Endometrium (tissue), 2 donors: ENCODE data around the gene VIL1.

Source experiments
- FAIRE-seq: peaks from 2 replicates; lab custom pipeline; 2012; peaks lifted over from hg19 to GRCh38; lab: Jason Lieb, UNC
- donor health status: control.
- donor health status: control.

The VIL1 gene

DNA sequence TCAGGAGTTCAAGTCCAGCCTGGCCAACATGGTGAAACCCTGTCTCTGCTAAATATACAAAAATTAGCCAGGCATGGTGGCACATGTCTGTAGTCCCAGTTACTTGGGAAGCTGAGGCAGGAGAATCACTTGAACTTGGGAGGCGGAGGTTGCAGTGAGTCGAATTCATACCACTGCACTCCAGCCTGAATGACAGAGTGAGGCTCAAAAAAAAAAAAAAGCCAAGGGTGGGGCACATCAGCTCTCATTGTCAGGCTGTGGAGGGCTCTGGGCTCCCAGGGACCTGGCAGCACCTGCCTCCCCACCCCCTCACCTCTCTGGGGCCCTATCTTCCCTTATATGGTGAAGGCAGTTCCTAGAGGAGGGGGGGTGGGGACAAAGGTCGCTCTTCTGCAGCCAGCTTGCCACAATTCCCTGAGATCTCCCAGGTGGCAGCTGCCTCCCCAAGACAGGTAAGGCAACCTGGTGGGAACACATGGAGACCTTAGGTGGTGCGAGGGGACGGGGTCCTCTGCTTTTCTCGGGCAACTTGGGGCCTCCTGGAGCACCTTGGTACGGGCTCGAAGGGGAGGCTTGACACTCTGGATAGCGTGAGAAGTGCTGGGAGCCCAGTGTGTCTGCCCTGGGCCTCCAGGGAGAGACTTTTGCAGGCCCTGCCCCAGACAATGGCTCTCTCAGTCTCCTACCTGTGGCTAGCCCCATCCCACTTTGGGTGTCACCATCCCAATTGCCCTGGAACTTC, at the start of gene VIL1:
Gene VIL1, plus strand, starts transcription at position 407 of the 742 bp plus-strand sequence. CDS start 4,656 bp downstream, outside the sequence.
- no peak for FAIRE-seq

DNA sequence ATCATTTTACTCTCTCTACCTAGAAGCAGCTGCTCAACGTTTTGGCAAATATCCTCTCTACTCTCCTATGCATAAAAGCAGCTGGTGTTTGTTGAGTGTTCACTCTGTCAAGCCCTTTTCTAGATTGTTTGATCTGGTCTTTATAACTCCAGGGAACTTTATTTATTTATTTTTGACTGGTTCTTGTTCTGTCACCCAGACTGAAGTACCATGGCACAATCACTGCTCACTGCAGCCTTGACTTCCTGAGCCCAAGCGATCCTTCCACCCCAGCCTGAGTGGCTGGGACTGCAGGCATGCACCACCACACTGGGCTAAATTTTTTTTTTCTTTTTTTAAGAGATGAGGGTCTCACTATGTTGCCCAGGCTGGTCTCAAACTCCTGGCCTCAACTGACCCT, 49.6 kb upstream of the VIL1 start:
- FAIRE-seq: no peak

DNA sequence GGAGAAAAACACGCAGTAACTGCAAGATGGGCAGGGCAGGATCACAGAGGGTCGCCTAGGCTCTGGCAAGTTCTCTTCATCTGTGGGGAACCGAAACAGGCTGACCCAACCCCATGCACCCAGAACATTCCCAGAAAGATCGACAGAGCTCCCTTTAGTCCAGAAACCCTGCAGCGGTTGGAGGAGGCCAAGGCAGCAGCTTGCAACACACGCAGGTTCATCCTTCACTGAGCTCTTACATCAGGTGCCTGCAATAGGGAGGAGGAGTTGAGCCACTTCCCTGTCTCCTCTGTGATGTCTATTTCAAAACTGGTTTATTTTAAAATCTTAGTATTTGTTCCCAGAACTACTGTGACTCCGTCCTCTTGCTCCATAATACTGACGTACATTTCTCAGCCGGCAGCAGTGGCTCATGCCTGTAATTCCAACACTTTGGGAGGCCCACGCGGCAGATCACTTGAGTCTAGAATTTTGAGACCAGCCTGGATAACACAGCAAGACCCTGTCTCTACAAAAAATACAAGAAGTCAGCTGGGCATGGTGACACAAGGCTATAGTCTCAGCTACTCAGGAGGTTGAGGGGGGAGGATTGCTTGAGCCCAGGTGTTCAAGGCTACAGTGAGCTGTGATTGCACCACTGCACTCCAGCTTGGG, 48.4 kb upstream of the VIL1 start:
- no peak for FAIRE-seq

DNA sequence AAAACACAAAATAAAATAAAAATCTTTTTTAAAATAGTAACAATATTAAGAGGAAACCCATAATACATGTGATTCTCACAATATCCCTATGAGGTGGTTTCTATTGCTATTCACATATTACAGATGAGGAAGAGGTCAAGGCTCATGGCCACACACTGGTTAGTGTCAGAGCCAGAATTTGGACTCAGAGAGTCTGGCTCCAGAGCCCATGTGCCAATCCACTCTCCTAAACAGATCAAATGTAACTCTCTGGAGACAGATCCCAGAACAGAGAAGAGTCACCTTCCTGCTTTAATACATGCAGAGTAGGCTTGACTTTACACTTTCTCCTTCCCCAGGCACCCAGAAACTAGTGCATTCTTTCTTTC, 47.0 kb upstream of the VIL1 start:
- no peak for FAIRE-seq

DNA sequence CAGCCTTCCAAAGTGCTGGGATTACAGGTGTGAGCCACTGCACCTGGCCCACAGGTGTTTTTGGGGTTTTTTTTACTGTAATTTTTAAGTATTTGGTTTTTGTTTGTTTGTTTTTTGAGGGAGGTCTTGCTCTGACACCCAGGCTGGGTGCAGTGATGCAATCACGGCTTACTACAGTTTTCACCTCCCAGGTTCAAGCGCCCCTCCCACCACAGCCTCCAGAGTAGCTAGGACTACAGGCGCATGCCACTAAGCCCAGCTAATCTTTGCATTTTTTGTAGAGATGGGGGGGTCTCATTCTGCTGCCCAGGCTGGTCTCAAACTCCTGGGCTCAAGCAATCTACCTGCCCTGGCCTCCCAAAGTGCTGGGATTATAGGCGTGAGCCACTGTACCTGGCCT, 44.1 kb upstream of the VIL1 start:
- no peak for FAIRE-seq

DNA sequence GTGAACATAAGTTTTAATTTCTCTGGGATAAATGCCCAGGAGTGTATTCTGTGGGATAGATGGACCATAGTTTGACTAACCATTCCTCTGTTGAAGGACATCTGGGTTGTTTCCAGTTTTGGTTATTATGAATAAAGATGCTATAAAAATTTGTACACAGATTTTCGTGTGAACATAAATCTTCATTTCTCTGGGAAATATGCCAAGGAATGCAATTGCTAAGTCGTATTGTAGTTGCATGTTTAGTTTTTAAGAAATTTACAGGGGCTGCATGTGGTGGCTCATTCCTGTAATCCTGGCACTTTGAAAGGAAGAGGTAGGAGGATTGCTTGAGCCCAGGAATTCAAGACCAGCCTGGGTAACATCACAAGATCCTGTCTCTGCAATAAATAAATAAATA, 43.7 kb upstream of the VIL1 start:
- FAIRE-seq: peak; percentile 91

DNA sequence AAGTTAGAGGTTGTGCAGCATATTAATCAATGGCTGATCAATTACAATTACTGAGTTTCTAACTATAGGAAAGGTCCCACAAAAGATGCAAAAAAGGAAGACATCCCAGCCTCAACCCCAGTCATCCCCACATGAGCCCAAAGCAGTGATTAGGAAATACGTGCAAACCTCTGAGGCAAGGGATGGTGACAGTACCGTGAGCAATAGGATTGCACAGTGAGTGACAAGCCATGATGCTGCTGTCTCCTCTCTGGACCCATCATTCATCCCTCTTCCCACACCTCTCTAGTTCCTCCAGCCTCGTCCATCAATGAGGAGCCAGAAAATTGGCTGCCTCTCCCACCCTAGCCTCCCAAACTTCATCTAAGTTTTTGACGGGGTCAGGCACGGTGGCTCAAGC, 40.9 kb upstream of the VIL1 start:
- FAIRE-seq: no peak

DNA sequence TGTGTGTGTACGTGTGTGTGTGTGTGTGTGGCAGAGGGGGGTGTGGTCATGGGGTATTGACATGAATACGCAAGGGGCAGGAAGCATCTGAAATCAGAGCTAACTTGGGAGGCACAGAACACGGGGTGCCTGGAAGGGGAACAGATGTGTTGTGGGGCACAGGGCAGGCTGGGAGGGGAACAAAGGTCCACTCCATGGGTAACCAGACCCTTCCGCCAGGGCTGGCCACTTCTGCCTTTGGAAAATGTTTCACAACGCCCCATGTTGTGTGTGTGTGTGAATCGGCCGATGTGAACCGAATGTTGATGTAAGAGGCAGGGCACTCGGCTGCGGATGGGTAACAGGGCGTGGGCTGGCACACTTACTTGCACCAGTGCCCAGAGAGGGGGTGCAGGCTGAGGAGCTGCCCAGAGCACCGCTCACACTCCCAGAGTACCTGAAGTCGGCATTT, 37.0 kb upstream of the VIL1 start, which contains the start of gene SLC11A1:
Gene SLC11A1, plus strand, starts transcription at position 358 of the 451 bp plus-strand sequence. CDS start 96 bp downstream, outside the sequence.
- no peak for FAIRE-seq

DNA sequence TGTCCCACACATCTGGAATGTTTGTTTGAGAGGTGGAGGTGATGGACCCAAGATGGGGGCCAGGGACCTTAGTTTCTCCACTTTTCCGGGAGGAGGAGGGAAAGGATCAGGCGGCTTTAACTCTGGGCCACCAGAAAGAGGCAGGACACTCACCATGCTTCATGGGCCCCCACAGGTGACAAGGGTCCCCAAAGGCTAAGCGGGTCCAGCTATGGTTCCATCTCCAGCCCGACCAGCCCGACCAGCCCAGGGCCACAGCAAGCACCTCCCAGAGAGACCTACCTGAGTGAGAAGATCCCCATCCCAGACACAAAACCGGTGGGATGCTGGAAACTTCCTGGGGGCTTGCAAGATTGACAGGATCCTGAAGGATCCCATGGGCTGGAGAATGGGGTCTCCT, 36.1 kb upstream of the VIL1 start:
- FAIRE-seq: no peak

DNA sequence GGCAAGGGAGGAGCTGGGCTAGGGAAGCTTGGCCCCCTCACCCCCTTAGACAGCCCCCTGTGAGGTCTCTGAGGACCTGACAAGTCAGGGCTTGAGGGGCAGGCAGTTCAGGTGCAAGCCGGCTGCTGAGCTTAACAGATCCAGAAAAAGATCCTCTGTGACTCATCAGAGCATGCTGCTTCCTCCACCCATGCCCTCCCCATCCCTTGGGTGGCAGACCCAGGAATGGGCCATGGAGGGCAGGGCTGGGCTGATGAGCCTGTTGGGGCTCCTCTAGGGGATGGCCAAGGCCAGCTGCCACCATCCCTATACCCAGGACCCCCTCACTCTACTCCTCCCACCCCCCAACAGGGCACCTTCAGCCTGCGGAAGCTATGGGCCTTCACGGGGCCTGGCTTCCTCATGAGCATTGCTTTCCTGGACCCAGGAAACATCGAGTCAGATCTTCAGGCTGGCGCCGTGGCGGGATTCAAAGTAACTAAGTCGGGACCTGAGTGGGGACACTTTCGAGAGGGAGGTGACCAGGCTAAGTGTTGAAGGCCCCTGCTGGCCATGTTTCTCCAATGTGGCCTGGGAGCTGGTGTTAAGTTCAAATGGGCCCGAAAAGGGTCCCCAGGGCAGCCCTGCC, 34.9 kb upstream of the VIL1 start:
- FAIRE-seq: no peak

DNA sequence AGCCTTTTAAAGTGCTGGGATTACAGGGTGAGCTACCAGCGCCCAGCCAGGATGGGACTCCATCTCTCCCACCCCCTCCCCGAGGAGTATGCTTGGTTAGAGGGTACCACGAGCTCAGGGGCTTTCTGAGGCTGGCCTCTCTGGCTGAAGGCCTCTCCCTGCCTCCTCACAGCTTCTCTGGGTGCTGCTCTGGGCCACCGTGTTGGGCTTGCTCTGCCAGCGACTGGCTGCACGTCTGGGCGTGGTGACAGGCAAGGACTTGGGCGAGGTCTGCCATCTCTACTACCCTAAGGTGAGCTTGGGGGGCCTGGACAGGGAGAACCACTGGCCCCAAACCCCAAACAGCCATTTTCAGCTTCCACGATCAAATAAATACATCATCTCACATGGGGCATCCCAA, 33.9 kb upstream of the VIL1 start:
- no peak for FAIRE-seq

DNA sequence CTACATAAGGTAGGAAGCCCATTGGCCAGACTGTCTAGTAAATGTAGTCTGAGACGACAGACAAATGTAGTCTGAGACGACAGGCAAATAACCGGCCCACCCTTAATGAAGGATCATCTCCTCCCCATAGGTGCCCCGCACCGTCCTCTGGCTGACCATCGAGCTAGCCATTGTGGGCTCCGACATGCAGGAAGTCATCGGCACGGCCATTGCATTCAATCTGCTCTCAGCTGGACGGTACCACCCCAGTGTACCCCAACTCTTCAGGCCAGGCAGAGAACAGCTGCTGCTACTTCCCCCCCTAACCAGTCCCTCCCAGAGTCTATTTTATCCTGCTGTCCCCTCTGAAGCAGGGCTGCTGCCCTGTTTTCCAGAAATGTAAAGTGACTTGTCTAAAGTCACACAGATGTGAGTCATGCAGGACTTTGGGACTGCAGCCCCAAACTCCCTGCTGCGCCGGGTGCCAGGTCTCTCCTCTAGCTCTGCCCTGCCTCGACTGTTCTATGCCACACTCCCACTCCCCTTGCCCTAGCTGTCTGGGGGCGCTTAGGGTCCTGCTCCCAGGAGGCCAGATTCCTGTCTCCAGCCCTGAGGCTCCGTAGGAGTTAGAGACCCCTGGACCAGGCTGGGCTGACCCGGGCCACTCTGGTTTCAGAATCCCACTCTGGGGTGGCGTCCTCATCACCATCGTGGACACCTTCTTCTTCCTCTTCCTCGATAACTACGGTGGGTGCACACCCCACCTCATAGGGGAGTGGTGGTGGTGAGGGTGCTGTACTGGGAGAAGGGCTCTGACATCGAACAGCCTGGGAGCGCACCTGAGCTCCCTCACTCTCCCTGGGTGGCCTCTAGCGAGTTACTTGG, 32.2 kb upstream of the VIL1 start:
- no peak for FAIRE-seq

DNA sequence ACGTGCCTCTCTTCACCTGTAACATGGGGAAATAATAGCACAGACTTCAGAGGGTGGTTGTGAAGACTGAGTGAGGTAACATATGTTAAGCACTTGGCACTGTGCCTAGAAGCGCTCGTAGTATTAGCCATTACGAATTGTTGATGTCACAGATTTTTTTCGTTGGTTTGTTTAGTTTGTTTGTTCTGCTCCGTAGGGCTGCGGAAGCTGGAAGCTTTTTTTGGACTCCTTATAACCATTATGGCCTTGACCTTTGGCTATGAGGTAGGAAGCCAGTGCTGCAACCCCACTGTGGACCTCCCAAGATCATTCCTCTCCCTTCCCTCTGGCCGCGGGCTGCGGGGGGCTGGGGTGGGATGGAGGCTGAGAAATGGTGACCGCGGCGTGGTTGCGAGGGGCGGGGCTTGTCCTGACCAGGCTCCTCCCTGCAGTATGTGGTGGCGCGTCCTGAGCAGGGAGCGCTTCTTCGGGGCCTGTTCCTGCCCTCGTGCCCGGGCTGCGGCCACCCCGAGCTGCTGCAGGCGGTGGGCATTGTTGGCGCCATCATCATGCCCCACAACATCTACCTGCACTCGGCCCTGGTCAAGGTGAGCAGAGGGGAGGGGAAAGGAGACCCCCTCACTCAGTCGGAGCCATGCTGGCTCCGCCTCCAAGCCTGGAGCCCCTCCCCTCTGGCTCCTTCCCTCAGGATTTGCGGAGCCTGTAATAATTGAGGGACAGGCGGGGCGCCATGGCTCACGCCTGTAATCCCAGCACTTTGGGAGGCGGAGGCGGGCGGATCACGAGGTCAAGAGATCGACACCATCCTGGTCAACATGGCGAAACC, 31.3 kb upstream of the VIL1 start:
- FAIRE-seq: no peak

DNA sequence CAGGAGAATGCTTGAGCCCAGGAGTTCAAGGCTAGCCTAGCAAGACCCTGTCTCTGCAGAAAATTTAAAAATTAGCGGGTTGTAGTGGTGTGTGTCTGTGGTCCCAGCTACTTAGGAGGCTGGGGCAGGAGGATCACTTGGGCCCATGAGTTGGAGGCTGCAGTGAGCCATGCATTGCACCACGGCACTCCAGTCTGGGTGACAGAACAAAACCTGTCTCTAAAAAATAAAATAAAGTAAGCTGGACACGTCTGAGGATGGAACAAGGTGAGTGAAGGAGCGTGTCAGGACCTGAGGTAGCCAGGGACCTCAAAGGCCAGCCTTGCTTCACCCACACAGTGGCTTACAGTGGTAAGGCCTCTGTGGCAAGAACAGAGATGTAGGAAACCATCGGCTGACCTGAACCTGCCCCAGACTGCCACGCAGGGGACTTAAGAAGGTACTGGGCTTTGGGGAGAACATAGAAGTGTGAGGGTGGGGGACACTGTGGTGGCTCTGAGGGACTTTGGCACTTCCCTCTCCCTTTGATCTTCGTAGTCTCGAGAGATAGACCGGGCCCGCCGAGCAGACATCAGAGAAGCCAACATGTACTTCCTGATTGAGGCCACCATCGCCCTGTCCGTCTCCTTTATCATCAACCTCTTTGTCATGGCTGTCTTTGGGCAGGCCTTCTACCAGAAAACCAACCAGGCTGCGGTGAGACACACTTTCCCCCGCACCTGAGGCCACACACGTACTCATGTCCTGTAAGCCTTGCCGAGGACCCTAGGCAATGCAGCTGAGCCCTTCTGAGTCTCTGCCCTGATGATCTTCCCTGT, 29.4 kb upstream of the VIL1 start:
- no peak for FAIRE-seq

DNA sequence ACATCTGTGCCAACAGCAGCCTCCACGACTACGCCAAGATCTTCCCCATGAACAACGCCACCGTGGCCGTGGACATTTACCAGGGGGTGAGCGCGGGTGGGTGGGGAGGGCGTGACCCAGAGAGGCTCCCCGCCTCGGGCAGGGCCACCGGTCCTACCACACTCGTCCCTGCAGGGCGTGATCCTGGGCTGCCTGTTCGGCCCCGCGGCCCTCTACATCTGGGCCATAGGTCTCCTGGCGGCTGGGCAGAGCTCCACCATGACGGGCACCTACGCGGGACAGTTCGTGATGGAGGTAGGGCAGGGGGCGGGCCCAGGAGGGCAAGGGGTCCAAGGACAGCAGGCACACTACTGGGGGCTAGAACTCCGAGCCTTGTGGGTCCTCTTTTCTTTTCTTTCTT, 27.7 kb upstream of the VIL1 start:
- FAIRE-seq: no peak

DNA sequence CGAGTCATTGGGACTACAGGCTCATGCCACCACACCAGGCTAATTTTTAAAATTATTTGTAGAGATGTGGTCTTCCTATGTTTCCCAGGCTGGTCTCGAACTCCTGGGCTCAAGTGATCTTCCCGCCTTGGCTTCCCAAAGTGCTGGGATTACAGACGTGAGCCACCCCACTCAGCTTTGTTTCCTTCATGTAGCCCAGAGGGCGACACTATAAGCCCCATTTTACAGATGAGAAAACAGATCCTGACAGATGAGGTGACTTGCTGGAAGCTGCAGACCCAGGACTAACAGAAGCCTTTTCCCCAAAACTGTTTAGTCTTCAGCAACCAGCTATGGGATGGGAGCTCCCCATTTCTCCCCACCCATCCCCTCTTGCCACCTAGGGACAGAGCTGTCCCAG, 26.5 kb upstream of the VIL1 start:
- FAIRE-seq: no peak

DNA sequence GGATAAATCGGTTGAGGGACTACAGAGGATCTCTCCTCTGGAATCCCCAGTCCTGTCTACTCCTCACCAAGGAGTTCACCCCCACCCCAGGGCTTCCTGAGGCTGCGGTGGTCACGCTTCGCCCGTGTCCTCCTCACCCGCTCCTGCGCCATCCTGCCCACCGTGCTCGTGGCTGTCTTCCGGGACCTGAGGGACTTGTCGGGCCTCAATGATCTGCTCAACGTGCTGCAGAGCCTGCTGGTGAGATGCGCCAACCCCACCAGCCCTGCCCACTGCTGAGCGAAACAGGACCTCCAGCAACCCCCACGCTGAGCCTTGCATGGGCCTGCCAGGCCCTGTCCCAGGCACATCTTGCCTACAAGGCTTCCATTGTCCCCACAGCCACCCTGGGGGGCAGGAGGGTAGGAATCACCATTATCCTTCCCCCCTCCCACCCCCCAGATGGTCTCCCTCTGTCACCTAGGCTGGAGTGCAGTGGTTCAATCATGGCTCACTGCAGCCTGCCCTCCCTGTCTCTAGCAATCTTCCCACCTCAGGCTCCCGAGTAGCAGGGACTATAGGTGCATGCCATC, 25.9 kb upstream of the VIL1 start:
- no peak for FAIRE-seq

DNA sequence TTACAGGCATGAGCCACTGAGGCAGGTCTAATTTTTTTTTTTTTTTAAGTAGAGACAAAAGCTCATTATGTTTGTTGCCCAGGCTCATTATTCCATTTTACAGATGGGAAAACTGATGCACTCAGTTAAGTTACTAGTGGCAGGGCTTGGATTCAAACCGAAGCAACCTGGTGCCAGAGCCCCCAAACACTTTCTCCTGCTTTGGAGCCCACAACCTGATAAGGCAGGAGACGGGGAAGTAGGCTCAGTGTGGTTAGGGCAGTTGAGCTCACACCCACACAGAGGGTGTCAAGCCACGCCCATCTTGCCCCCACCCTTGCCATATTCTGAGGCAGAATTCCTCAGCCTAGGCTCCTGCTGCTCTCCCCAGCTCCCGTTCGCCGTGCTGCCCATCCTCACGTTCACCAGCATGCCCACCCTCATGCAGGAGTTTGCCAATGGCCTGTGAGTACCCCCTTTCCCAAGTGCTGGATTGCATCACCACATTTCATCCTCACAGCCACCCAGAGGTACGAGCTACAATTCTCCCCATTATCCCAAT, 25.1 kb upstream of the VIL1 start:
- FAIRE-seq: no peak

DNA sequence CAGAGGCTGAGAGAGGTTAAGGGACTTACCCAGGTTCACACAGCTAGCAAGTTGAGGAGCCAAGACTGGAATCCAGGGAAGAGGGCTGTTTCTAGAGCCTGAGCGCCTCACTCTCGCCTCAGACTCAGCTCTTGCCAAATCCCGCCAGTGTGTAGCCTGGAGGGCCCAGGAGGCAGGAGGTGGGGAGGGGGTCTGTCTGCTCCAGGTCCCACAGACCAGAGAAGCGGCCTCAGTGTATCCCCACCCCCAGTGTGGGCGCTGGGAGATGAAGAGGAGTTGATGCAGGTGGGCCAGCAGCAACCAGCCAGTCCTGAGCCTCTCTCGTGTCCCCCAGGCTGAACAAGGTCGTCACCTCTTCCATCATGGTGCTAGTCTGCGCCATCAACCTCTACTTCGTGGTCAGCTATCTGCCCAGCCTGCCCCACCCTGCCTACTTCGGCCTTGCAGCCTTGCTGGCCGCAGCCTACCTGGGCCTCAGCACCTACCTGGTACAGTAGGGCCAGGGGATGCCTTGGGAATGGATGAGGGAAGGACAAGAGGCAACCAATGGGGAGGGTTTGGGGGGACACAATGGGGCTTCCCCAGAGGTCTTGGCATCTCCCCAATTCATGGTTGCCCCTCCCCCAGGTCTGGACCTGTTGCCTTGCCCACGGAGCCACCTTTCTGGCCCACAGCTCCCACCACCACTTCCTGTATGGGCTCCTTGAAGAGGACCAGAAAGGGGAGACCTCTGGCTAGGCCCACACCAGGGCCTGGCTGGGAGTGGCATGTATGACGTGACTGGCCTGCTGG, 24.4 kb upstream of the VIL1 start:
- FAIRE-seq: no peak
